DMS53 treated with DMSO at 0.1 percent for 48 hours (cell line): ENCODE data around the gene IL1F10.
A peak's percentile ranks its signal among the peaks of the same experiment; 100 is the strongest.
"Not testable (repeated sequence)": the region's sequence is repeated elsewhere in the genome, so short reads cannot be mapped to it uniquely, and the experiment has no call there.

Source experiments
- DNase-seq: peaks from one replicate; lab custom pipeline; 2025; ENCODE audit not compliant: unreplicated experiment; lab: John Stamatoyannopoulos, UW

The IL1F10 gene

GRCh38 chr2:113080134-113080533 lies 12.4 kb downstream of the IL1F10 start:
- DNase-seq = peak; percentile 29

GRCh38 chr2:113081488-113082210 lies 13.9 kb downstream of the IL1F10 start:
- no peak for DNase-seq

DNA sequence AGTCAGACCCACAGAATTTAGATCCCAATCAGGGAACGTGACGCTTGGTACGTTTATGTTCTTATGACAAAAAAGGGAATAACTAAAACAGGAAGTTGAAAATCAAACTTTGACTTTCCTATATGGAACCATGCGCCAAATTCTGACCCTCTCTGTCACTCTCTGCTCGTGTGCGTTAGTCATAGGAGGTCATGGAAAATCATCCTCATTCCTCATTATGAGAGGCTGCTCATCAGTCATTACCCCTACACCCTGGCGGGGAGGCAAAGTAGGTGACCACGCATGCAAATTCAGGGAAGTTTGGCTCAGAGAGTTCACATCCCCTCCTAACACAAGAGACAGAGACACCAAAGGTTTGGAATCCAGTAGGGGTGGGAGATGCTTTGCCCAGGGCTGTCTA lies 15.5 kb downstream of the IL1F10 start:
- DNase-seq = no peak

DNA sequence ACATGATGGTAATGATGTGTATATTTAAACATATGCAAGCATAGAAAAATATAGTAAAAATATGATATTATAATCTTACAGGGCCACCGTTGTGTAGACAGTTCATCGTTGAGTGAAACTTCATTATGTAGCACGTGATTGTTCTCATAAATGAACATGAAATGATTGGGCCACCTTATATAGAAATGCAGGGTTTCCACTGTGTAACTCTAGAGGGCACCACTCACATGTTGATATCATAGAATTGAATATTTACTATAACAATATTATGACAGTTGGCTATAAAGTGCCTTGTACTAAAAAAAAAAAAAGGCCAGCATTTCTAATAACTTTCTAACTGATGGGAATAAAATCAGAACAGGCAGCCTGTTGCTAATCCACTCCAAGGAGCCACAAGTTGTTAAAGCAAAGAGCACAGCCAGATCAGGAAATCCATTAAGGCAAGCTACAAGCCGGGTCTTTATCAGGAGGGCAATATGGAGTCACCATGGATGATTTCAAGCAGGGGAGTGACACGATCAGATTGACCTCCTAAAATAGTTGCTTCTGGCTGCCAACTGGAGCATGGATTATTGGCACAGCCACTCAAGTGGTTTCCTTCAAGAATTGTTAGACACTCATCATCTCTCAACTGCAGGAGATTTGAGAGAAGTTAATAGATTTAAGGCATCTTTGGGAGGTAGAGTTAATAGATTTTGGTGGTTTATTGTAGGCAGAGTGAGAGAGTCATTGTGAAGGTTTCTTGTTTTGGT lies 16.7 kb downstream of the IL1F10 start:
- peak; percentile 14 for DNase-seq

DNA sequence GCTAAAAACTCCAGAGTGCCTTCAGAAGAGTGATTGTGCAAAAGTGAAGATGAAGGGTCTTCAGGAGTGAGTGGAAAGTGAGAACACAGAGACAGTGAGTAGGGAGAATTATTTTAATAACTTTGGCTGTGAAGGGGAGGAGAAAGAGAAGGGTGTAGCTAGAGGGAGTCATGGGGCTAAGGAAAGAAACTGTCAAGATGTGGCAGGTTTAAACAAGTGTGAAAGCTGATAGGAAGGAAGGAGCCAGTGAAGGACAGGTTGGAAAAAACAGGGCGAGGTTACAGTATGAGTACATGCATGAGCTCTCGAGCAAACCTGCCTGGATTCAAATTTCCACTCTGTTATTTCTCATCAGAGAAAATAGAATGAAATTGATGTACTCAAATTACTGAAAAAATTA lies 17.8 kb downstream of the IL1F10 start:
- DNase-seq = no peak

- no peak for DNase-seq
These were observed 20.6 kb downstream of the IL1F10 start for GRCh38 chr2:113088213-113088992.

DNA sequence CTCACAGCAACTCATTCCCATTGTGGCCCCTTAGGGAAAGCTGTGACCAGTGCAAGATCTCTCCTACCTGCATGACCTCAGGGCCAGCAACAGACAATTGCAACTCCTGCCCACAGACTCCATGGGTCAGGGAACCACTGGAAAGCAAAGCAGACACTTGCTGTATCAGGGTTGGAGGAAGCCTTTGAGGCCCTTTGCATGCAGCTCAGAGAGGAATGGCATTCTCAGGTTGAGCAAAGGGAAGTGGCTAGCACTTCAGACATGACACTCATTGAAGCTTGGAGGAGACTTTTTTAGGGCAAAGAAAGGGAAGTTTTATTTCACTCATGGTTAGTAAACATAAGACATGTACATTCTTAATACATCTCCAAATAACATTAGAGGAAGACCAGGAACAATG lies 22.1 kb downstream of the IL1F10 start:
- DNase-seq = no peak

DNA sequence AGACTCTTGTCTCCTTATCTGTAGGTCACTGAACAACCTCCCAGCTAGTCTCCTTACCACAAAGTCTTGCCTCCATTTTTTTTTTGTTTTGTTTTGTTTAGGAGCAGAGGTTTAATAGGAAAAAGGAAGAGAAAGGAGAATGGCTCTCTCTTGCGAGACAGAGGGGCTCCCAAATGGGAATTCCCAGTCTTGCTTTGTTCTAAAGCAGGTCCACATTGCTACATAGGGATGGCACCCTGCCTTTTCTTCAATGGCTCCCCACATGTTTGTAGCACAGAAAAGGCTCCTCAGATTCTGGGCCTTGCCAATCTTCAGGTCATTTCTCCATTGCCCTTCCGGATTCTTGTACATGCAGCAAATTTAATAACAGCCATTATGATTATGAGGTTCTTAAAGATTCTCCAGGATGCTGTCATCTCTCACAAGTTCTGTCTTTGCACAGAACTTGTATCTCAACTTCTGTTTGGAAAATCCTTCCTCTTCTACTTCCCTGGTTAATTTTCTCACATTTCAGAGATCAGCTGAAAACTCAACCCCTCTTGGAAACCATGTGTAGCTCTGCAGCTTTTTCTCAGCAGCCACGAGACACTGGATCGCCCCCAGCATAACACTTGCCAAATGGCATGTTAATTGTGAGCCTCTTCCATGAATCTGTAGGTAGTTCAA lies 23.6 kb downstream of the IL1F10 start:
- DNase-seq = no peak

DNA sequence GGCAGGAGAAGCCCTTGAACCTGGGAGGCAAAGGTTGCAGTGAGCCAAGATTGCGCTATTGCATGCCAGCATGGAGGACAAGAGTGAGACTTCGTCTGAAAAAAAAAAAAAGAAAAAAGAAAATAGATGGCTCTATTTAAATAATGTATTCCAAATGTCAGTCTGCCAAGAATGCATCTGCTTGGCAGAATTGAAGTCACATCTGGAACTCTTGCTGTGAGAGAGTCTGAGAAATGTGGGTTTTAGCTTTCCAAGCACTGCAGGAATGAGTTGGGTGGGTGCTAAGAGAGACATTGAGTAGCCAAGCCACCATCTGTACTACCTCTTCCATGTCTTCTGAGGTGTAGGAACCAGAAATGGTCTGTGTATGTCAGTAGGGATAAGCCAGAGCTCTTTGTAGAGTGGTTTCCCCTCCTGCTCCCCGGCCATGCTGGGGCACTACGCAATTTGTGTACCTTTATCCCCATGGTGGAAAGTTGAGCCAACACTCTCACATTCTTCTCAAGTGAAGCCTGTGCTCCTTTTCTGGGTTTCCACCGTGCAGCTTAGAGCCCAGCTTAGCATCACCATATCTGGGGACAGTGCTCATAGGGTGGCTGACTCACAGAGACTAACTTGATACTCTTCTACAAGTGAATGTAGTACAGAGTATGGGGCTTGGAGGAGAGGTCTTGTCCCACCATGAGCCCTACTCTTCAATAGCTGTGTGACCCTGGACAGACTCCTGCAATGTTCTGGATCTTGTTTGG lies 25.3 kb downstream of the IL1F10 start:
- no peak for DNase-seq

DNA sequence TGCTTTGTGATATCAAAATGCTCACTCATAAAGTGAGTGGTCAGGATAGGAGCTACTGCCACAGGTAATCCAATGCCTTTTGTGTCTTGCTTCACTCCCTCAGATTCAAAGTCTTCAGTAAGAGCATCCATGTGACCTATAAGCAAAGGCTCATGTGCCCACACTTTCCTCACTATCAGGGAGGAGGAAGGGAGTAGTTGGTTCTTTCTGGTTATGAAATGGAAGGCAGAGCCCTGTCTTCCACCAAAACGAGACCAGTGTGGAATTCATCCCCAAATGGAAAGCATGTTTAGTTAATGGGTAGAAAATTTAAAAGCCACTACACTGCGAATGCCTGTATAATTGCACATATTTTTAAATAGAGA lies 25.8 kb downstream of the IL1F10 start:
- no peak for DNase-seq

DNA sequence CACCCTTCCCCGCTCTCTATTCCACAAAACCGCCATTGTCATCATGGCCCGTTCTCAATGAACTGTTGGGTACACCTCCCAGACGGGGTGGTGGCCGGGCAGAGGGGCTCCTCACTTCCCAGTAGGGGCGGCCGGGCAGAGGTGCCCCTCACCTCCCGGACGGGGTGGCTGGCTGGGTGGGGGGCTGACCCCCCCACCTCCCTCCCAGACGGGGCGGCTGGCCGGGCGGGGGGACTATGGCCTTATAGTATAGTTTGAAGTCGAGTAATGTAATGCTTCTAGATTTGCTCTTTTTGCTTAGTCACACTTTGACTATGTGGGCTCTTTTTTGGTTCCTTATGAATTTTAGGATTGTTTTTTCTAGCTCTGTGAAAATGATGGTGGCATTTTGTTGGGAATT lies 28.5 kb downstream of the IL1F10 start:
- DNase-seq = not testable (repeated sequence)

DNA sequence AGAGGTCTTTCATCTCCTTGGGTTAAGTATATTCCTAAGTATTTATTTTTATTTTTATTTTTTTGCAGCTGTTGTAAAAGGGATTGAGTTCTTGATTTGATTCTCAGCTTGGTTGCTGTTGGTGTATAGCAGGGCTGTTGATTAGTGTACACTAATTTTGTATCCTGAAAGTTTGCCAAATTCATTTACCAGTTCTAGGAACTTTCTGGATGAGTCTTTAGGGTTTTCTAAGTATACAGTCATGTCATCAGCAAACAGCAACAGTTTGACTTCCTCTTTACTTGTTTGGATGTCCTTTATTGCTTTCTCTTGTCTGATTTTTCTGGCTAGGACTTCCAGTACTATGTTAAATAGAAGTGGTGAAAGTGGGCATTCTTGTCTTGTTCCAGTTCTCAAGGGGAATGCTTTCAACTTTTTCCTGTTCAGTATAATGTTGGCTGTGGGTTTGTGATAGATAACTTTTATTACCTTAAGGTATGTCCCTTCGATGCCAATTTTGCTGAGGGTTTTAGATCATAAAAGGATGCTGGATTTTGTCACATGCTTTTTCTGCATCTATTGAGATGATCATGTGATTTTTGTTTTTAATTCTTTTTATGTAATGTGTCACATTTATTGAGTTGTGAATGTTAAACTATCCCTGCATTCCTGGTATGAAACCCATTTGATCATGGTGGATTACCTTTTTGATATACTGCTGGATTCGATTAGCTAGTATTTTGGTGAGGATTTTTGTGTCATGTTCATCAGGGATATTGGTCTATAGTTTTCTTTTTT lies 29.3 kb downstream of the IL1F10 start:
- DNase-seq = not testable (repeated sequence)

DNA sequence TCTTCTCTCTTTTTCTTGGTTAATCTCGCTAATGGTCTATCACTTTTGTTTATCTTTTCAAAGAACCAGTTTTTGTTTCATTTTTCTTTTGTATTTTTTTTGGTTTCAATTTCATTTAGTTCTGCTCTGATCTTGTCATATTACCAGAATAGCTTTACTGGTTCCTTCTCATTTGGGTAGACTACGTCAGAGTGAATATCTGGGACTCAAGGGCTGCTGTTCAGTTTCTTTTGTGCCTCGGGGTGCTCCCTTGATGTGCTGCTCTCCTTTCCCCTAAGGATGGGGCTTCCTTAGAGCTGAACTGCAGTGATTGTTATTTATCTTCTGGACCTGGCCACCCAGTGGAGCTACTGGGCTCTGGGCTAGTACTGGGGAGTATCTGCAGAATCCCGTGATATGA lies 30.3 kb downstream of the IL1F10 start:
- no peak for DNase-seq

DNA sequence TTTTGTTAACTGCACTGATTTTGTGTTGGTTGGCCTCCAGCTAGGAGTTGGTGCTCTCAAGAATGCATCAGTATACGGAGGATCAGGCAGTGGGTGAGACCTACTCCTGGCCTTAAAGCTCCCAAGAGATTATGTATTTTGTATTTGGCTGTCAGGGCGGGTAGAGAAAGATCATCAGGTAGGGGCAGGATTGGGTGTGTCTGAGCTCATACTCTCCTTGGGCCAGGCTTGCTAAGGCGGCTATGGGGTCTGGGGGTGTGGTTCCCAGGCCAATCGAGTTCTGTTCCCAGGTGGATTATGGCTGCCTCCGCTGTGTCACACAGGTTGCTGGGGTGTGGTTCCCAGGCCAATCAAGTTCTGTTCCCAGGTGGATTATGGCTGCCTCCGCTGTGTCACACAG lies 30.8 kb downstream of the IL1F10 start:
- DNase-seq = no peak

- no peak for DNase-seq
These were observed 34.4 kb downstream of the IL1F10 start for GRCh38 chr2:113102133-113102532.

GRCh38 chr2:113103277-113103676 lies 35.5 kb downstream of the IL1F10 start:
- DNase-seq = no peak

- no peak for DNase-seq
These were observed 36.4 kb downstream of the IL1F10 start for GRCh38 chr2:113104054-113104611.

DNA sequence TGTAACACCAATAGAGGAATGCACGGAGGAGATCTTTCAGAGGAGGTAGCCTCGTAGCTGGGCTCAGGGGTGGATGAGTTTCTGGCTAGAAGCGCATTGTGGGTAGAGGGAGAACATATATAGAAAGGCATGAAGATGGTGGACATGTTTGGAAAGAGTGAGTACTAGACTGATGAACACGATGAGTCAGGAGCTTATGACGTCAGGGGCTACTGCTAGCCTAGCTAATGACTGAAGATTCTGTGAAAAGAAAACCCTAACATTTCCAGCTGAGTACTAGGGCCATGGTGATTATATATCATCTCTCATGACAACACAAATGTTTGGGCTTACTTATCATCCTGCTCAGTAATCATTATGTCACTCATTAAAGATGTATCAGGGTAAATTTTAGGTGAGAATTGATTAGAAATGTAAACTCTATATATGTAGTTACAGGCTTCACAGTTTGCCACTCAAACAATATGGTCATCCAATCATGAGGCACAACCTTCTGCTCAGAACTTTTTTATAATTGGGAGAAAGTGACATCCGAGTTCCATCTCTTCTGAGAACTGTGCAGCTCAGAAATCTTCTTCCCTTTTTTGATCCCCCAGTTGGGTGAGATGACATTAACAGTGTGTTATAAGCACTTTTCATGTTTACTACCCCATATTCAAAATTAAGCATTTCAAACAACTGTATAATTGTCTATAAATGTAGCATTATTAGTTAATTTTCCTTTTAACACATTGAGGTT lies 37.4 kb downstream of the IL1F10 start:
- no peak for DNase-seq

DNA sequence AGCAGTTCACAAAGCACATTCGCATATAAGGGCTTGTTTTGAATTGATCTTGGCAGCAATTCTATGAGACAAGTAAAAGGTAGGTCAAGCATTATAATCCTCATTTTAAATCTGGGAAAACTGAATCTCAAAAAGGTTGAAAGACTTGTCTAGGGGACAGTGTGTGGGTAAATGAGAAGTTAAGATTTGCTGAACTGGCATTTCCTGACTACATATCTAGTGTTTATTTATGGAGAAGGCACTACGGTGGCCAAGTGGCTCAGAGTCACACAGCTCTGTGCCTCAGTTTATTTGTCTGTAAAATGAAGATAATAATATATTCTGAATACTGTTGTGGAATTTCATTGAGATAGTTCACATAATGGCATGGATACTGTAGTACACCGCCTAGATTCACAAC lies 43.4 kb downstream of the IL1F10 start:
- no peak for DNase-seq
